ENCODE data around the gene FUT3. TPM values are rescaled to one million over a fixed set of nuclear protein-coding genes. Genes with fewer than 3 reads are reported as not detected.

FUT3 gene
- total RNA-seq, 2 donors from 2014 or later = 1.3 TPM; not detected in 1

GRCh38 chr19:5893296-5893903, 42.2 kb upstream of the FUT3 start:
- Histone ChIP-seq H3K4me3 (ENCODE audit: low read length) (no peak overlapping the region), H3K9me3 (ENCODE audit: control insufficient read depth, low read length) (no peaks in the 10 kb centered on the region), H3K4me1 (ENCODE audit: control insufficient read depth, insufficient read depth, low read length) (no peaks in the 10 kb centered on the region), H3K27ac (ENCODE audit: low read depth, low read length) (no peak overlapping the region), H3K27me3 (ENCODE audit: control insufficient read depth, insufficient read depth, low read length, poor library complexity, severe bottlenecking) (no peaks in the 10 kb centered on the region), H3K9ac (ENCODE audit: extremely low read depth, low read length, poor library complexity, severe bottlenecking) (no peak overlapping the region), H3K36me3 (ENCODE audit: control insufficient read depth, insufficient read depth, low read length) (no peaks in the 10 kb centered on the region)
- WGBS, 2 experiments (ENCODE audit: insufficient coverage in 1 of 2, insufficient read length in 1 of 2) = 88 to 91% methylated on average over 10 to 13 of the region's 13 CpGs
- TF ChIP-seq CTCF (conservative IDR thresholded peaks at IDR 0.05) = no peak
- peaks cover 3% of the 10 kb centered on the region for H3K36me3 Mint-ChIP-seq (ENCODE audit: low read depth)
- H3K9me3 Mint-ChIP-seq = no peaks in the 10 kb centered on the region
- no peak overlapping the region for H3K4me3 Mint-ChIP-seq
- peaks cover 3% of the 10 kb centered on the region for H3K4me1 Mint-ChIP-seq
- H3K27ac Mint-ChIP-seq = no peak overlapping the region
- no peak for DNase-seq
- H3K27me3 Mint-ChIP-seq (ENCODE audit: insufficient read depth) = peaks cover 2% of the 10 kb centered on the region

- H3K4me1 ChIP-seq (ENCODE audit: control insufficient read depth, insufficient read depth, low read length) = no peaks in the 10 kb centered on the region
- no peaks in the 10 kb centered on the region for H3K9me3 Mint-ChIP-seq
- H3K36me3 Mint-ChIP-seq (ENCODE audit: low read depth) = peaks cover 3% of the 10 kb centered on the region
- H3K36me3 ChIP-seq (ENCODE audit: control insufficient read depth, insufficient read depth, low read length) = no peaks in the 10 kb centered on the region
- no peak overlapping the region for H3K27ac ChIP-seq (ENCODE audit: low read depth, low read length)
- TF ChIP-seq CTCF (conservative IDR thresholded peaks at IDR 0.05) = peak; percentile 19
- peaks cover 3% of the 10 kb centered on the region for H3K4me1 Mint-ChIP-seq
- H3K27me3 Mint-ChIP-seq (ENCODE audit: insufficient read depth) = peaks cover 2% of the 10 kb centered on the region
- no peaks in the 10 kb centered on the region for H3K27me3 ChIP-seq (ENCODE audit: control insufficient read depth, insufficient read depth, low read length, poor library complexity, severe bottlenecking)
- DNase-seq = no peak
- H3K4me3 ChIP-seq (ENCODE audit: low read length) = no peak overlapping the region
- H3K9me3 ChIP-seq (ENCODE audit: control insufficient read depth, low read length) = no peaks in the 10 kb centered on the region
- H3K27ac Mint-ChIP-seq = no peak overlapping the region
- H3K9ac ChIP-seq (ENCODE audit: extremely low read depth, low read length, poor library complexity, severe bottlenecking) = no peak overlapping the region
- no peak overlapping the region for H3K4me3 Mint-ChIP-seq
- WGBS, 2 experiments (ENCODE audit: insufficient coverage in 1 of 2, insufficient read length in 1 of 2) = 79 to 81% methylated on average over 13 to 15 of the region's 15 CpGs
These were observed 41.6 kb upstream of the FUT3 start for GRCh38 chr19:5892772-5893275.

- peaks cover 2% of the 10 kb centered on the region for H3K27me3 Mint-ChIP-seq (ENCODE audit: insufficient read depth)
- peaks cover 3% of the 10 kb centered on the region for H3K36me3 Mint-ChIP-seq (ENCODE audit: low read depth)
- no peak overlapping the region for H3K27ac Mint-ChIP-seq
- H3K4me3 ChIP-seq (ENCODE audit: low read length) = no peak overlapping the region
- no peak overlapping the region for H3K9ac ChIP-seq (ENCODE audit: extremely low read depth, low read length, poor library complexity, severe bottlenecking)
- WGBS, 2 experiments (ENCODE audit: insufficient coverage in 1 of 2, insufficient read length in 1 of 2) = 37 to 57% methylated on average over 15 to 48 of the region's 48 CpGs
- H3K27me3 ChIP-seq (ENCODE audit: control insufficient read depth, insufficient read depth, low read length, poor library complexity, severe bottlenecking) = no peaks in the 10 kb centered on the region
- H3K4me1 Mint-ChIP-seq = peaks cover 3% of the 10 kb centered on the region
- peak; percentile 92 for TF ChIP-seq CTCF (conservative IDR thresholded peaks at IDR 0.05)
- H3K4me3 Mint-ChIP-seq = no peak overlapping the region
- H3K9me3 ChIP-seq (ENCODE audit: control insufficient read depth, low read length) = no peaks in the 10 kb centered on the region
- H3K36me3 ChIP-seq (ENCODE audit: control insufficient read depth, insufficient read depth, low read length) = no peaks in the 10 kb centered on the region
- no peak overlapping the region for H3K27ac ChIP-seq (ENCODE audit: low read depth, low read length)
- peak; percentile 81 for DNase-seq
- H3K4me1 ChIP-seq (ENCODE audit: control insufficient read depth, insufficient read depth, low read length) = no peaks in the 10 kb centered on the region
- no peaks in the 10 kb centered on the region for H3K9me3 Mint-ChIP-seq
These were observed 40.9 kb upstream of the FUT3 start for GRCh38 chr19:5891938-5892771.
